CD4-positive, alpha-beta T cell treated with Interferon alpha-2 for 1 hour (primary cell): ENCODE results near the gene ACP7.
"Not testable (repeated sequence)": the region's sequence is repeated elsewhere in the genome, so short reads cannot be mapped to it uniquely, and the experiment has no call there.

Experiments used
- DNase-seq, 2 donors: peaks; one replicate each; pipeline ENCODE4 v3.0.0-alpha.2; 2020 to 2022

ACP7 gene

GRCh38 chr19:39133431-39134270 is 49.5 kb downstream of the ACP7 start:
- no peak for DNase-seq

- DNase-seq = no peak
Measured at GRCh38 chr19:39135701-39136100, 51.5 kb downstream of the ACP7 start.

- no peak for DNase-seq
Measured at GRCh38 chr19:39136225-39136940, 52.2 kb downstream of the ACP7 start.

GRCh38 chr19:39137131-39137530 is 53.0 kb downstream of the ACP7 start:
- no peak for DNase-seq

- DNase-seq = no peak
Measured at GRCh38 chr19:39138221-39139211, 54.3 kb downstream of the ACP7 start.

- no peak for DNase-seq
Measured at GRCh38 chr19:39139305-39139874, 55.2 kb downstream of the ACP7 start.

- no peak for DNase-seq
Measured at GRCh38 chr19:39139971-39140453, 55.8 kb downstream of the ACP7 start.

GRCh38 chr19:39140594-39140993 is 56.4 kb downstream of the ACP7 start:
- DNase-seq = no peak

GRCh38 chr19:39141929-39142328 is 57.8 kb downstream of the ACP7 start:
- no peak for DNase-seq

GRCh38 chr19:39142630-39143029 is 58.5 kb downstream of the ACP7 start:
- no peak for DNase-seq

GRCh38 chr19:39143757-39144289 is 59.7 kb downstream of the ACP7 start:
- DNase-seq = not testable (repeated sequence)

GRCh38 chr19:39144290-39145071 is 60.3 kb downstream of the ACP7 start:
- DNase-seq = no peak

- DNase-seq = no peak
Measured at GRCh38 chr19:39145180-39145953, 61.2 kb downstream of the ACP7 start.

GRCh38 chr19:39146091-39146490 is 61.9 kb downstream of the ACP7 start:
- DNase-seq = no peak

- DNase-seq = no peak
Measured at GRCh38 chr19:39146686-39147450, 62.7 kb downstream of the ACP7 start.

GRCh38 chr19:39147480-39147879 is 63.3 kb downstream of the ACP7 start:
- DNase-seq = no peak

- no peak for DNase-seq
Measured at GRCh38 chr19:39148939-39149529, 64.9 kb downstream of the ACP7 start.

- DNase-seq = no peak
Measured at GRCh38 chr19:39150235-39150634, 66.1 kb downstream of the ACP7 start.
